ENCODE results near the gene NPTX1.

The NPTX1 gene

DNA sequence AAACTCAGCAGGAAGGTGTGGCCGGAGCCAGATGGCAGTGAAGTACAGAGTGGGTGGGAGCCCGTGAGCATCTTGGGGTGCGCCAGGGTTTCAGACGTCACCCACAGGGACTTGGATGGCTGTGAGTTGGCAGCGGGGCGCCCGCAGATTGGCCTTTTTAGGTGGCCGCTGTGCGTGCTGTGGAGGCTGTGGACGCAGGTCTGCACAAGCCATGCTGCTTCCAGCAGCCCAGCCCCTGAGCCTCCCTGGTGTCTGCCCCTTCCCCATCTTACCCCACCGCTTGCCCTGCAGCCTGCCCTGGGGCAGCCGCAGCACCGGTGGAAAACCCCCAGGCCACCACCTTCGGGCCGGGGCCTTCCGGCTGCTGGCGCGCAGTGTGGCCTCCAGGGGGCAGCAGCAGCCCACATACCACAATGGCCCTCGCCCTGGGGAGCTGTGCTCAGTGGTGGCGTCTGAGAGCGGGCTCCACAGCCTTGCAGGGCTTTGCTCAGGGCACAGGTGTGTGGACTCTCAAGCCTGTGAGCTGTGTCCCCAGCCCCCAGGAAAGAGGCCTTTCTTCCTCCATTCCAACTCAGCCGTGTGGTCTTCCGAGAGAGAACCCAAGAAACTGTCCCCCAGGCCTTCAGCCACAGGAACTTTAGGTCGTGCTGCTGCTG lies 49.6 kb downstream of the NPTX1 start:
- peak; percentile 67 to 72 for DNase-seq (ENCODE audit: low read depth in 2 of 2)

DNA sequence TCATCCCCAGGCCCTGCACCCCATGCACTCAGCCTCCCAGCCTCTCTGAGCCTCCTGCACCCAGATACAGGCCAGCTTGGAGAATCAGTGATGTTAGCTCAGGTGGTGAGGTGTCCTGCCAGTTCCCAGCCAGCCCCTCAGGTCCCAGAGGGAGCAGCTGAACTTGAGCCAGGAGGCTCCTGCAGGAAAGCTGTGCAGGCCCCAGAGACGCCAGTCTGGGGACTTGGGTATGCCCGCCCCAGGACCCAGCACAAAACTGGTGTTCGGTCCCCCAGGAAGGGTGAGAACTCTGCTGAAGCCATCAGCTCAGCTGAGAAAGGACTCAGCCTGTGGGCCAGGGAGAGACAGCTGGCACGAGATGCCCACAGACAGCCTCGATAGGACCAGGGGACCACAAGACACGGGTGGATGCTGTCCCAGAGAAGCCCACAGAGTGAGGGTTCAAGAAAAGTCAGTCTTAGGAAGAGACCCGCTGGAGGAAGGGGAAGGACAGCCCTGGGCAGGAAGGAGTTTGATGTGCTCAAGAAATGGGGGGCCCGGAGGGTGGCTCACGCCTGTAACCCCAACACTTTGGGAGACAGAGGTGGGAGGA lies 50.5 kb downstream of the NPTX1 start:
- DNase-seq (ENCODE audit: low read depth in 2 of 2) = no peak

DNA sequence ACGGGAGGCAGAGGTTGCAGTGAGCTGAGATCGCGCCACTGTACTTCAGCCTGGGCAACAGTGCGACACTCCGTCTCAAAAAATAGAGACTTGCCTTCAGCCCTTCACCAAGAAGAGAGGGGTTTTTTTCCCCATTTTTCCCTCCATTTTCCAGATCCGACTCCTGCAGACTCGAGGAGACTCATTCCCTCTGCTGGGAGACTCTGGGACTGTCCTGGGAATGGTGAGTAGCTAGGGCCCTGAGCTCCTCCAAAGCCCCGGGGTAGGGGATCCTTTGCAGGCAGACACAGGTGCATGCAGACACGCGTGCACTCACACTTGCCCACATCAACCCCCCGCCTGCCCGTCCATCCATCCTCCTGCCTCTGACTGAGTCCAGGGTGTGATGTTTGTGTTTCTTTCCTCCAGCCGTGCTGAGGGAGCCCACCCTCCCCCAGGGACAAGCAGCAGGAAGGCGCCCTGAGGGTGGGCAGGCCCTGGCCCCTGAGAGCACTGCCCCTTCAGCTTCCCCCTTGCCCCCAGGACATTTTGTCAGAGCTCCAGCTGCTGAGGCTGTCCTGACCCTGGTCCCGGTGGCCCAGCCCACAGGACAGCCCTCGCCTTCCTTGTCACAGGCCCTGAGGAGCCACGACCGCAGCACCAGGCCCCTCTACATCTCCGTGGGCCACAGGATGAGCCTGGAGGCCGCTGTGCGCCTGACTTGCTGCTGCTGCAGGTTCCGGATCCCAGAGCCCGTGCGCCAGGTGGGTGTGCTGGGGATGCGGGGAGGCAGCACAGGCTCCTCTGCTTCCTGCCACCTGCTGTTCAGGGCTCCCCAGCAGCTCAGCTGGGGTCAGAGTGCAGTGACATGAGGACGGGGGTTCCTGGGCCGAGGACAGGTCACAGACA lies 51.3 kb downstream of the NPTX1 start:
- DNase-seq (ENCODE audit: low read depth in 2 of 2) = no peak

DNA sequence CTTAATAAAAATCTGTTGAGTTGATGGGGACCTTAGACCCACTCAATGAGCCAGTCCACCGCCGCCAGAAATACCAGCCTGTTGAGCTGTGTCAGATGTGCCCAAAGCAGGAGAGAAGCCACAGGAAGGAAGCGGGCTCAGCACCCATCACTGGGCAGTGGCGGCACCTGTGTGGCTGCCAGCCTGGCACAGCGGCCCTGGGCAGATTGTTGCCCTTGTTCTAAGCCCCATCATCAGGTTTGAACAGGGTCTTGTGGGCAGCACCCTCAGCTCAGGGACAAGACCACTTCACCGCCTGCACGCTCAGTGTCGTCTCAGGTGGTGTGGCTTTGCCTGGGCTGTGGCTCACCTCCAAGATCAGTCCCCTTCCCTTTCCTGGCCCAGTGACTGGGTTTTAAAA lies 52.1 kb downstream of the NPTX1 start:
- no peak for DNase-seq (ENCODE audit: low read depth in 2 of 2)

DNA sequence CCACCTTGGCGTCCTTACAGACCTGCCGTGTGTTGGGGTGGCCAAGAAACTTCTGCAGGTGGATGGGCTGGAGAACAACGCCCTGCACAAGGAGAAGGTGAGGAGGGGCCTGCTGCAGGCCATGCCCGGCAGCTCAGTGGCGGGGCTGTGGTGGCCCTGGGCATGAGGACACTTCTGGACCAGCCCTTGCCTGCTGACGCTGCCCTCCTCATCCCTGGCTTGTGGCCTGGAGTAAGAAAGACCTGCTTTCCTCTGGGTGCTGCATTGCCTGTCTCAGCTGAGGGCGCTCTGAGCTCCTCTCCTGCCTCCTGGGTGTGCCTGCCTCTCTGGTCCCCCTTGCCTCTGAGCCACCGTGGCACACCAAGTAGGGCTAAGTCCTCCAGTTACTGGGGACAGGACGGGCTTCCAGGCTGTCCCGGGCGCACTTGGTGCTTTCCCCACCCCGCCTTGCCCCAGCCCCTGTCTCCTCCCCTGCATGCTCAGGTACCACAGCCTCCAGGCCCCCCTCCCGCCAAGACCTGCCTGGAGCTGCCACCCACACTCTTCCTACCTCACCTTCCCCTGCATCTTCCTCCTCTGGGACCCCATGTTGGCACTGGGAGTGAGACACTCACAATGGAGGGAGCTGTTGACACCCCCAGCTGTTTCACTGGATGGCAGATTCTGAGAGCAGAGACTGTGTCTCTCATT lies 52.7 kb downstream of the NPTX1 start:
- no peak for DNase-seq (ENCODE audit: low read depth in 2 of 2)

DNA sequence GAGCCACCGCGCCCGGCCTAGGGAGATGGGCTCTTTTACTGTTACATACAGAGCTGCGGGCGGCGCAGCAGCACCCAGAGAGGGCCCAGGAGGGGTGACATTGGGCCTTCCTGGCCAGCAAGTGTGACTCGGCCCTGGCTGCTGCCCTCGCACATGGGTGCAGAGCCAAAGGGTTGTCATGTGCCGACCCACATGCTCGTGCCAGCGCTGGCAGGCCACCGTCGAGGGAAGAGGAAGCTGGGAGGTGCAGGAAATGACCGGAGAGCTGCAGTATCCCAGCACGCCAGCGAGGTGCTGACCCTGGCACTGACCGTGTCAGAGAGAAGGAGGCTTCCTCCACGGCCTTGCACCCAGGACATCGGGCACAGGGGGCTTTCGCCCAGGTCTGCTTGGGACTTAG lies 53.4 kb downstream of the NPTX1 start:
- no peak for DNase-seq (ENCODE audit: low read depth in 2 of 2)

DNA sequence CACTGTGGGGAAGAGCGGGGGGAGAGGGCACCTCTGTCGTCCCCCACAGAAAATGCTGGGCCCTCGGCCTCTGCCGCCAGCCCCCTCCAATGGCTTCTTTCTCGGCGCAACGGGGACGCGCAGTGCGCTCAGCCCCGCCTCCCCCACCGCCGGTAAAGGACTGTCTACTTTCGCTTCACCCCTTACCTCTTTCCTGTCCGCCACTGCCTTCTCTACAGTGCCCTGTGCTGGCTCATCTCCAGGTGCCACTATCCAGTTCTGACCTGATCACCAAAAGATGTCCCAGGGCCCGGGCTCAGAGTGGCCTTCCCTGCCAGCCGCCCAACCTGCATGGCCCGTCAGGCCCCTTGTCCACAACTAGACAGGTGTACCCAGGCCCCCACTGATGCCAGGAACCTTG lies 54.1 kb downstream of the NPTX1 start:
- DNase-seq (ENCODE audit: low read depth in 2 of 2) = no peak

DNA sequence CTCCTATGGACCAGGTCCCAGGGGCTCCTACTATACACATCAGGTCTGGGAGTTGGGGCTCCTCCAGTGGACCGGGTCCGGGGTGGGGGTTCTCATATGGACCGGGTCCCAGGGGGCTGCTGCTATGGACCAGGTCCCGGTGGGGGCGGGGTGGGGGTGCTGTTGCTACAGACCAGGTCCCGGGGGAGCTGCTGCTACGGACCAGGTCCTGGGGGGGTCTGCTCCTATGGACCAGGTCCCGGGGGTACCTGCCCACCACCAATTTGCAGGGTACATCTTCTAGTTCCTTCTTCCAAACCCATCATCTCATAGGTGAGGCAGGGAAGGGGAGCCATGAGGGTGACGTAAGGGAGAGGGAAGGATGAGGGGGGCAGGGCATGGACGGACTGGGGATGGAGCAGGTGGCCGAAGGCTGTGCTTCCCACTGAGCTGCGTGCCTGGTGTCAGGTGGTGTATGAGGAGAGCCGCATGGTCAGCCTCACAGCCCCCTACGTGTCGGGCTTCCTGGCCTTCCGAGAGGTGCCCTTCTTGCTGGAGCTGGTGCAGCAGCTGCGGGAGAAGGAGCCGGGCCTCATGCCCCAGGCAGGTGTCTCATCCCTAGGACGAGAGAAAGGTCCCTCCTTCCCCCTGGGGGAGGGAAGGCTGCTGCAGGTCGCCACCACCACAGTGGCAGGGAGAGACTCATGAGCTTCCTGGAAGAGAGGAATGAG lies 54.9 kb downstream of the NPTX1 start:
- DNase-seq (ENCODE audit: low read depth in 2 of 2) = no peak

DNA sequence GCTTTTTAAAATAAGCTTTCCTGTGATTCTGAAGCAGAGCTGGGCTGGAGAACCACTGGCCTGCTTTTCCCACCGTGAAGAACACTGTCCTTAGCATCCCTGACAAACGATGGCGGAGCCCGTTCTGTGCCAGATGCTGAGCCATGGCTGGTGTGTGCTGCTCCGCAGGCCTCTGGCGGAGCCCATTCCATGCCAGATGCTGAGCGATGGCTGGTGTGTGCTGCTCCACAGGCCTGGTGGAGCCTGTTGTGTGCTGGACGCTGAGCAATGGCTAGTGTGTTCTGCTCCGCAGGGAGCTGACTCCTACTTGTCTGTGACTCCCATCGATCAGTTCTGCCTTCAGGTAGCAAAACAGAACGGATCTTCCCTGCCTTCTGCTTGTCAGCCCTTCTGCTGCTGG lies 57.2 kb downstream of the NPTX1 start:
- no peak for DNase-seq (ENCODE audit: low read depth in 2 of 2)

DNA sequence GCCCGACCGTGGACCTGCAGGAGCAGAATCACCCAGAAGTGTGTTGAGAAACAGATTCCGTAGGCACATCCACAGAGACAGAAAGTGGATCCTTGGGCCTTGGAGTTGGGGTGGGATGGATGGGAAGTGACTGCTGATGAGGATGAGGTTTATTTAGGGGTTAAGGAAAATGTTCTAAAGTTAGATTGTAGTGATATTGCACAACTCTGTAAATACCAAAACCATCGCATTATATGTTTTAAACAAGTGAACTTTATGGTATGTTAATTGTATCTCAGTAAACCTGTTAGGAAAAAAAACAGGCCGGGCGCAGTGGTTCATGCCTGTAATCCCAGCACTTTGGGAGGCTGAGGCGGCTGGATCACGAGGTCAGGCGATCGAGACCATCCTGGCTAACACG lies 57.8 kb downstream of the NPTX1 start:
- no peak for DNase-seq (ENCODE audit: low read depth in 2 of 2)

Data from stimulated activated CD8-positive, alpha-beta memory T cell treated with anti-CD3 and anti-CD28 coated beads, Interleukin-7, amount 100 ng/mL, for 4 hours (primary cell).